K562 (cell line): ENCODE data around the gene MAST3. TPM values are rescaled to one million over a fixed set of nuclear protein-coding genes. Genes with fewer than 3 reads are reported as not detected.

Experiments
- ASH1L ChIP-seq: fragments of 450-650 bp; IDR thresholded peaks from 2 replicates; pipeline ENCODE4 v1.6.1; 2018; ENCODE audit warnings: borderline replicate concordance, mild to moderate bottlenecking, low read depth; ENCODE audit not compliant: partially characterized antibody
- polyA plus RNA-seq, 8 experiments: library from polyadenylated mRNA; depleted of rRNA in 4 of 8; stranded (reverse) in 5 of 8; unstranded in 3 of 8; fragments of >200 nt; fragmentation: Nextera tagmentation in 2 of 8; fragmentation: Illumina TruSeq in 1 of 8; extraction: Ambion mirVana in 2 of 8; extraction: Trizol in 1 of 8; gene quantifications; 2 replicates each; pipeline versions ENCODE4 v1.2.1 to v1.2.3, GENCODE V29; 2011 to 2014; ENCODE audit warnings: inconsistent platforms in 1 of 8, missing spikeins in 1 of 8
- total RNA-seq, 7 experiments: library from RNA; depleted of rRNA in 6 of 7; stranded (reverse); fragments of >200 nt in 6 of 7; fragmentation: Illumina TruSeq in 2 of 7; extraction: Trizol in 2 of 7; gene quantifications; 2 replicates each; pipeline versions ENCODE4 v1.2.1 to v1.2.3, GENCODE V29; 2011 to 2021; ENCODE audit warnings: low replicate concordance in 1 of 7
- TF ChIP-seq, protein P1 (sequence below), 2 experiments: fragments of 450-650 bp; formaldehyde crosslinking in 1 of 2; IDR thresholded peaks; 2 replicates each; pipeline versions ENCODE4 v1.4.0 to v1.6.1; 2014 to 2020; ENCODE audit warnings: mild to moderate bottlenecking in 2 of 2, borderline replicate concordance in 1 of 2, low read depth in 1 of 2

The MAST3 gene
- total and polyA plus RNA-seq, 9 of the 15 experiments (the other 6 are each of a cell fraction or from before 2014, with no cell fraction given) = 0.94 to 9.9 (median 2.4) TPM

DNA sequence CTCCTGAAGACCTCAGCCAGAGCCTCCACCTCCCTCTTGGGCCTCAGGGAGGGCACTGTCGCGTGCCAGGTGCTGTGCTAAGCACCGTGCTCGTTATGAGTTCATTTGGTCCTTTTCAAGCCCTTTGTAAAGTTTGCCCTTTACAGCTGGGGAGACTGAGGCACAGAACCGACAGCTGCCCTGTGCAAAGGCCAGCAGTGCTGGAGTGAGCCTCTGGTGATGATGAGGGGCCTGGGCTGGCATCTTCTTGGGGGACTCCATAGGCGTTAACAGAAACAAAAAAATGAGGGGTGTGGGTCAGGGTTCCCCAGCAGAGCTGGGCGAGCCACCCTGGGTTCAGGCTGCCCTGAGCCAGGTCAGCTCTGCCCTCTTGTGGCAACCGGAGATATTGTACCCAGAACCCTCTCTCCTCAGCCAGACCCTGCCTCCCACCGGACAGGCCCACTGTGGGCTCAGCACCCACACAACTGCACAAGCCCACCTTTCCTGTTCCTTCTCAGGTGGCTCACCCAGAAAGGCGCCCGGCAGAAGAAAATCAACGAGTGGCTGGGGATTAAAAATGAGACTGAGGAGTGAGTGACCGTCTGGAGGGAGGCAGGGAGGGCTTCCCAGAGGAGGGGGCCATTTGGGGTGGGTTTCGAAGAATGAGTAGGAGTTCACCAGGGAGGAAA, 70.5 kb downstream of the MAST3 start (continued):
- TF ChIP-seq, protein P1, sequence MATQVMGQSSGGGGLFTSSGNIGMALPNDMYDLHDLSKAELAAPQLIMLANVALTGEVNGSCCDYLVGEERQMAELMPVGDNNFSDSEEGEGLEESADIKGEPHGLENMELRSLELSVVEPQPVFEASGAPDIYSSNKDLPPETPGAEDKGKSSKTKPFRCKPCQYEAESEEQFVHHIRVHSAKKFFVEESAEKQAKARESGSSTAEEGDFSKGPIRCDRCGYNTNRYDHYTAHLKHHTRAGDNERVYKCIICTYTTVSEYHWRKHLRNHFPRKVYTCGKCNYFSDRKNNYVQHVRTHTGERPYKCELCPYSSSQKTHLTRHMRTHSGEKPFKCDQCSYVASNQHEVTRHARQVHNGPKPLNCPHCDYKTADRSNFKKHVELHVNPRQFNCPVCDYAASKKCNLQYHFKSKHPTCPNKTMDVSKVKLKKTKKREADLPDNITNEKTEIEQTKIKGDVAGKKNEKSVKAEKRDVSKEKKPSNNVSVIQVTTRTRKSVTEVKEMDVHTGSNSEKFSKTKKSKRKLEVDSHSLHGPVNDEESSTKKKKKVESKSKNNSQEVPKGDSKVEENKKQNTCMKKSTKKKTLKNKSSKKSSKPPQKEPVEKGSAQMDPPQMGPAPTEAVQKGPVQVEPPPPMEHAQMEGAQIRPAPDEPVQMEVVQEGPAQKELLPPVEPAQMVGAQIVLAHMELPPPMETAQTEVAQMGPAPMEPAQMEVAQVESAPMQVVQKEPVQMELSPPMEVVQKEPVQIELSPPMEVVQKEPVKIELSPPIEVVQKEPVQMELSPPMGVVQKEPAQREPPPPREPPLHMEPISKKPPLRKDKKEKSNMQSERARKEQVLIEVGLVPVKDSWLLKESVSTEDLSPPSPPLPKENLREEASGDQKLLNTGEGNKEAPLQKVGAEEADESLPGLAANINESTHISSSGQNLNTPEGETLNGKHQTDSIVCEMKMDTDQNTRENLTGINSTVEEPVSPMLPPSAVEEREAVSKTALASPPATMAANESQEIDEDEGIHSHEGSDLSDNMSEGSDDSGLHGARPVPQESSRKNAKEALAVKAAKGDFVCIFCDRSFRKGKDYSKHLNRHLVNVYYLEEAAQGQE (IDR thresholded peaks at IDR 0.05; ENCODE audit: borderline replicate concordance) = peak; percentile 68; the same call in 1 of the 2 replicates
- TF ChIP-seq, protein P1 (CRISPR knock-in tag; IDR thresholded peaks at IDR 0.05; ENCODE audit: low read depth) = no peak
- TF ChIP-seq ASH1L = no peak
- TF ChIP-seq, all 486 proteins: peak for 14
